Measurements from ENCODE around the gene HPN. TPM values are rescaled to one million over a fixed set of nuclear protein-coding genes. Genes with fewer than 3 reads are reported as not detected.

The HPN gene
- total RNA-seq, 1 donor from 2014 or later: 3.4 TPM

DNA sequence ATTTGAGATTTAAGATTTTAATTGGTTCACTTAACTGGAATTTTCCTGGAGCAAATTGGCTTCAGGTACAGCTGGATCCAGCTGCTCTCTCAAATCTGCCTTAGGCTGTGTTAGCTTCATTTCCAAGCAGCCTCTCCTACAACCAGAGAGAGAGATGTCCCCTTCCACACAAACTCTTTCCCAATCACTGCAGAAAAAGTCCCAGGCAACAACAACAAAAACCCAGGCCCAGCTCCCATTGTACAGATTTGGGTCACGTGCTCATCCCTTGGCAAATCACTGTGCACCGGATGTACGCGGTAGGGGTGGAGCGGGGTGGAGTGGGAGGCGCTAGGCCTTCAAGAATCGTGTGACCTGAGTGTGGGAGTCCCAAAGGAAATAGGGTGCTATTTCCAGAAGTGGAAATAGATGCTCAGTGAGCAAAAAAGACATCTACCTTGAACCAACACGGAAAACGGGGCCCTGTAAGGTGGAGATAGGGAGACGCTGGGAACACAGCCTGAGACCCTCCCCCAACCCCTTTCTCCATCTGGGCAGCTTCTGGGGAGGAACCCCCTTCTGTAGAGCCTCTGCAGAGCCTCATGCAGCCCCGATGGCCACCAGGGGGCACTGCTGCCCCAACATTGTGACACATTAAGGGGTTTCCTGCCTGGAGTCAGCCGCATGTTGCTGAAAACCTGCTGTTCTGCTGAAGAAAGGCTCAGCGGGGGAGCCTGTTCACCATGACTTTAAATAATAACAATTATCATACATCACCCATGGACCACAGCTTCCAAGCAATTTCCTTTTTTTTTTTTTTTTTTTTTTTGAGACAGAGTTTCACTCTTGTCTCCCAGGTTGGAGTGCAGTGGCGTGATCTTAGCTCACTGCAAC, 25.4 kb downstream of the HPN start:
- H3K27ac ChIP-seq (replicated peaks): no peak overlapping the region
- no peaks in the 10 kb centered on the region for H3K4me1 ChIP-seq
- intact Hi-C loops (cut with micrococcal nuclease): no loop called here
- H3K9me3 ChIP-seq (replicated peaks): peaks cover 14% of the 10 kb centered on the region
- no peaks in the 10 kb centered on the region for H3K36me3 ChIP-seq
- TF ChIP-seq, protein P1, sequence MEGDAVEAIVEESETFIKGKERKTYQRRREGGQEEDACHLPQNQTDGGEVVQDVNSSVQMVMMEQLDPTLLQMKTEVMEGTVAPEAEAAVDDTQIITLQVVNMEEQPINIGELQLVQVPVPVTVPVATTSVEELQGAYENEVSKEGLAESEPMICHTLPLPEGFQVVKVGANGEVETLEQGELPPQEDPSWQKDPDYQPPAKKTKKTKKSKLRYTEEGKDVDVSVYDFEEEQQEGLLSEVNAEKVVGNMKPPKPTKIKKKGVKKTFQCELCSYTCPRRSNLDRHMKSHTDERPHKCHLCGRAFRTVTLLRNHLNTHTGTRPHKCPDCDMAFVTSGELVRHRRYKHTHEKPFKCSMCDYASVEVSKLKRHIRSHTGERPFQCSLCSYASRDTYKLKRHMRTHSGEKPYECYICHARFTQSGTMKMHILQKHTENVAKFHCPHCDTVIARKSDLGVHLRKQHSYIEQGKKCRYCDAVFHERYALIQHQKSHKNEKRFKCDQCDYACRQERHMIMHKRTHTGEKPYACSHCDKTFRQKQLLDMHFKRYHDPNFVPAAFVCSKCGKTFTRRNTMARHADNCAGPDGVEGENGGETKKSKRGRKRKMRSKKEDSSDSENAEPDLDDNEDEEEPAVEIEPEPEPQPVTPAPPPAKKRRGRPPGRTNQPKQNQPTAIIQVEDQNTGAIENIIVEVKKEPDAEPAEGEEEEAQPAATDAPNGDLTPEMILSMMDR (IDR thresholded peaks at IDR 0.05; ENCODE audit: borderline replicate concordance): peak; percentile 84
- H3K4me3 ChIP-seq: no peak overlapping the region
- DNase-seq: peak; percentile 82
- peaks cover 11% of the 10 kb centered on the region for H3K27me3 ChIP-seq (ENCODE audit: low read depth)

DNA sequence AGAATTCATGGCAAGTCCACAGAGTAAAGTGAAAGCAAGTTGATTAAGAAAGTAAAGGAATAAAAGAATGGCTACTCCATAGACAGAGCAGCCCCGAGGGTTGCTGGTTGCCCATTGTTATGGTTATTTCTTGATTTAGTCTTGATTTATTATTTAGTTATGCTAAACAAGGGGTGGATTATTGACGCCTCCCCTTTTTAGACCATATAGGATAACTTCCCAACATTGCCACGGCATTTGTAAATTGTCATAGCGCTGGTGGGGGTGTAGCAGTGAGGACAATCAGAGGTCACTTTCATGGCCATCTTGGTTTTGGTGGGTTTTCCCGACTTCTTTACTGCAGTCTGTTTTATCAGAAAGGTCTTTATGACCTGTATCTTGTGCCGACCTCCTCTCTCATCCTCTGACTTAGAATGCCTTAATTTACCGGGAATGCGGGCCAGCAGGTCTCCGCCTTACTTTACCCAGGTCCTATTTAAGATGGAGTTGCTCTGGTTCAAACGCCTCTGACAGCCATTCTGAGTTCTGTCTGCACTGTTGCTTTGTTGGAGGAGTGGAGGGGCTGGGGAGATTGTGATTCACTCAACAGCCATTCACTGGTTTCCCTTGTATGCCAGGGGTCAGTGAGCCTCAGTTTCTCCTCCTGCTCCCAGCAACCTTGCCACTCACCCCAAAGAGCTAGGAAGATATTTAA, 27.6 kb downstream of the HPN start:
- Histone ChIP-seq H3K4me1 (no peaks in the 10 kb centered on the region), H3K27ac (replicated peaks) (no peak overlapping the region), H3K4me3 (no peak overlapping the region), H3K9me3 (replicated peaks) (peaks cover 14% of the 10 kb centered on the region), H3K27me3 (ENCODE audit: low read depth) (peaks cover 11% of the 10 kb centered on the region), H3K36me3 (no peaks in the 10 kb centered on the region)
- no peak for DNase-seq
- TF ChIP-seq, protein P1 (IDR thresholded peaks at IDR 0.05; ENCODE audit: borderline replicate concordance): no peak
- intact Hi-C loops (cut with micrococcal nuclease): no loop called here

DNA sequence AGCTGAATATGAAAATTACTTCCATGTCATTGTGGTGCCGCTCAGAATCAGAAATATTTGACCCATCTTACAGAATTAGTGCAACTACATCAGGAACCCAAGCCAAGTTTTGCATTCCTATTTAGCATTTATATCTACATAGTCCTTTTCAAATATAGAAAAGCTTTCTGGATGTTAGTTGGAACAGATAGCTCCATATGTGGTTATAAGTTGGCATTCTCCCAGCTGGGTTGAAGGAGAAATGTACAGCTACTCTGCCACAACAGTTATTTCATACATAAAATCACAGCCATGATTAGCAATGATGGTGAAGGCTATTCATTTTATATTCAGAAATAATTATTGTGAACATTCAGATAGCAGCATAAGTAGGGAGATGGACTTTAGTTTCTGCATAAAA, 28.2 kb downstream of the HPN start:
- H3K4me1 ChIP-seq: no peaks in the 10 kb centered on the region
- DNase-seq: no peak
- no peak overlapping the region for H3K27ac ChIP-seq (replicated peaks)
- TF ChIP-seq, protein P1 (IDR thresholded peaks at IDR 0.05; ENCODE audit: borderline replicate concordance): no peak
- peaks cover 14% of the 10 kb centered on the region for H3K9me3 ChIP-seq (replicated peaks)
- H3K4me3 ChIP-seq: no peak overlapping the region
- no peaks in the 10 kb centered on the region for H3K36me3 ChIP-seq
- intact Hi-C loops (cut with micrococcal nuclease): no loop called here
- H3K27me3 ChIP-seq (ENCODE audit: low read depth): peaks cover 11% of the 10 kb centered on the region

DNA sequence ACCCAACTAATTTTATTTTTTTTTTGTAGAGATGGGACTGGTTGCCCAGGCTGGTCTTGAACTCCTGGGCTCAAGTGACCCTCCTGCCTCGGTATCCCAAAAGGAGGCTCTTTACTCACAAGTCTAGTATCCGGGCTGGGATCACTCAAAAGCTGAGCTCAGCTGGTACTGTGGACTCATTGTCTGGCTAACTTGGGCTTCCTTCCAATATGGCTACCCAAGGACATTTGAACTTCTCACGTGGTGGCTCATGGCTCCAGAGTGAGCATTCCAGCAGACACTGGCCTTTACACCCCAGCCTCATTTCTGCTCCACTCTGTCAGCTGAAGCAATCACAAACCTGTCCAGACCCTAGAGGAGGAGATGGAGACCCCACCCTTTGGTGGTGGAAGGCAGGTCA, 28.9 kb downstream of the HPN start:
- H3K27ac ChIP-seq (replicated peaks): no peak overlapping the region
- H3K4me3 ChIP-seq: no peak overlapping the region
- H3K4me1 ChIP-seq: no peaks in the 10 kb centered on the region
- TF ChIP-seq, protein P1 (IDR thresholded peaks at IDR 0.05; ENCODE audit: borderline replicate concordance): no peak
- peaks cover 11% of the 10 kb centered on the region for H3K27me3 ChIP-seq (ENCODE audit: low read depth)
- H3K36me3 ChIP-seq: no peaks in the 10 kb centered on the region
- peaks cover 14% of the 10 kb centered on the region for H3K9me3 ChIP-seq (replicated peaks)
- DNase-seq: no peak
- intact Hi-C loops (cut with micrococcal nuclease): no loop called here

DNA sequence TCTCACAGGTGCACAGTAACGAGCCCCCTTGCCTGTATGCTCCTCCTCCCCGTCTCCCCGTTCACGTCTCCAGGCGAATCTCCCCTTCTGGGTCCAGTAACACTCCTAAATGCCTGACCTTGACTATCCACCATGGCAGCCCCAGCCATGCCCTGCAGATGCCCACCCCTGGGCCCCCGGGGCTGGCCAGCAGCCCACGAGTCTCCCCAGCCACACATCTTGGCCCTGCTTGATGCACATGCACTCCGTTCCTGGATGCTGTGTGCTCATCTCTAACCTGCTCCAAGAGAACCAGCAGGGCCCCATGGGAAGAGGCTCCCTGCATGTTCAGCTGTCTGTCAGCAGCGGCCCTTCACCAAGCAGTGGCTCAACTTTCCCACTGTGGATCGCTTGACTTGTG, 32.0 kb downstream of the HPN start:
- H3K4me3 ChIP-seq: no peak overlapping the region
- no peak overlapping the region for H3K27ac ChIP-seq (replicated peaks)
- peaks cover 11% of the 10 kb centered on the region for H3K27me3 ChIP-seq (ENCODE audit: low read depth)
- peaks cover 14% of the 10 kb centered on the region for H3K9me3 ChIP-seq (replicated peaks)
- no peaks in the 10 kb centered on the region for H3K4me1 ChIP-seq
- no peak for DNase-seq
- intact Hi-C loops (cut with micrococcal nuclease): no loop called here
- TF ChIP-seq, protein P1 (IDR thresholded peaks at IDR 0.05; ENCODE audit: borderline replicate concordance): no peak
- H3K36me3 ChIP-seq: no peaks in the 10 kb centered on the region
